ENCODE results near the gene CFD.

DNA sequence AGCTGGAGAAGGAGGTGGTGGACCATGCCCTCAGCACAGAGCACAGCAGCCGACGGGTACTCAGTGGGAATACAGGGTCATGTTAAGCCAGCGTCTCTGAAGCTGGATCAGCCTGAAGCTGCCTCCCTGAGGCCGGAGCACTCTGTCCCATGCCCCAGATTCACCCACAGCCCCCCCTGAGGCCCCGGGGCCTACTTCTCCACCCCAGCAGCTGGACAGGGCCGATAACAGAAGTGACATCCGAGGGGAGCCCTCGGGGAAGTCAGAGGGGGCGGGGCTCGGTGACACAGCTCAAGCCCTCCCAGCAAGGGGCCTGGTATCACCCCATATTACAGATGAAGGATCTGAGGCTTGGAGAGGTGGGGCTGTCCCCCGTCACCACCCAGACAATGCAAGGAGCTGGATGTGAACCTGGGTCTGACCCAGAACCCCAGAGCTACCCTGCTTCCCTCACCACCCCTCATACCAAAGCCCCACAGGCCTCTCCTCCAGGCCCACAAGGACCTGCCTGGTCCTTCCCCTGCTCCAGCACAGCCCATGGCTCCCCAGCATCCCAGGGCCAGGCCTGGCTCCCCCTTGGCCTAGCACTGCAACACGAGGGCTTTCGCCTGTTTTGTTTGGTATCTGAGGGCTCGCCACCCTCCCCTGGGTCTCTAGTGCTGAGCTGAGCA is 47.9 kb downstream of the CFD start:
- TF ChIP-seq CTCF (IDR thresholded peaks at IDR 0.05) (no peak), POLR2A (IDR thresholded peaks at IDR 0.05) (no peak)

All from esophagus squamous epithelium (tissue), 4 donors.